IMR-90 (cell line): Measurements from ENCODE around the gene EIF2S2. TPM values are rescaled to one million over a fixed set of nuclear protein-coding genes. Genes with fewer than 3 reads are reported as not detected.

ENCODE experiments used
- ATAC-seq: fragments of 200-7000 bp; cut with Tn5 transposase; 2 replicates; pipeline ENCODE4 v1.9.1; 2020; ENCODE audit warnings: low read depth, mild to moderate bottlenecking, moderate library complexity
- BruUV-seq: library from RNA; stranded (reverse); fragments of 400-500 nt; replicated peaks from 2 replicates; lab custom pipeline; 2021; lab: Mats Ljungman, UMichigan
- CTCF ChIA-PET: fragments of 300-600 bp; formaldehyde crosslinking; extraction: SDS; loops from one replicate; lab custom pipeline; 2021; ENCODE audit warnings: antibody characterized with exemption; lab: Yijun Ruan, JAX
- POLR2A ChIA-PET: fragments of 300-600 bp; sonication (Branson Sonifier 250); formaldehyde crosslinking; loops from one replicate; lab custom pipeline; 2022; ENCODE audit warnings: antibody characterized with exemption; ENCODE audit not compliant: unreplicated experiment; lab: Charles Lee
- DNase-seq: peaks from one replicate; pipeline ENCODE4 v3.0.0; 2013
- H2AFZ ChIP-seq: replicated peaks from 2 replicates; pipeline ENCODE3; 2013; ENCODE audit warnings: low read length, mild to moderate bottlenecking; ENCODE audit not compliant: poor library complexity
- H2AK5ac ChIP-seq: 2 replicates; pipeline ENCODE4 v1.6.1; 2013; ENCODE audit warnings: low read depth, low read length, inconsistent platforms
- H2AK9ac ChIP-seq: replicated peaks from 2 replicates; pipeline ENCODE3; 2013; ENCODE audit warnings: mild to moderate bottlenecking, low read depth, low read length, moderate library complexity; ENCODE audit not compliant: poor library complexity
- H2BK120ac ChIP-seq: 2 replicates; pipeline ENCODE4 v1.6.1; 2013; ENCODE audit warnings: low read depth, low read length, inconsistent platforms
- H2BK15ac ChIP-seq: 3 replicates; pipeline ENCODE4 v1.6.1; 2013; ENCODE audit warnings: low read depth, low read length, inconsistent platforms
- H2BK20ac ChIP-seq: 2 replicates; pipeline ENCODE4 v1.6.1; 2013; ENCODE audit warnings: low read depth, mild to moderate bottlenecking, inconsistent platforms, low read length, moderate library complexity
- H2BK5ac ChIP-seq: 2 replicates; pipeline ENCODE4 v1.6.1; 2013; ENCODE audit warnings: mild to moderate bottlenecking, low read depth, low read length, inconsistent platforms; ENCODE audit not compliant: poor library complexity, severe bottlenecking
- H3K14ac ChIP-seq: replicated peaks from 2 replicates; pipeline ENCODE4 v1.6.1; 2013; ENCODE audit warnings: low read depth, low read length, inconsistent platforms
- H3K18ac ChIP-seq: 2 replicates; pipeline ENCODE4 v1.6.1; 2013; ENCODE audit warnings: low read depth, low read length, control low read depth
- H3K23ac ChIP-seq: 2 replicates; pipeline ENCODE4 v1.6.1; 2013; ENCODE audit warnings: low read depth, low read length, inconsistent platforms
- H3K27ac ChIP-seq: 2 replicates; pipeline ENCODE4 v1.5.1; 2013; ENCODE audit warnings: mild to moderate bottlenecking, control low read depth, low read length; ENCODE audit not compliant: insufficient read depth
- H3K27me3 ChIP-seq: 2 replicates; pipeline ENCODE4 v1.6.1; 2013; ENCODE audit warnings: low read length; ENCODE audit not compliant: control insufficient read depth, insufficient read depth
- H3K36me3 ChIP-seq: 2 replicates; pipeline ENCODE4 v1.6.1; 2013; ENCODE audit warnings: low read length, mixed read lengths; ENCODE audit not compliant: control insufficient read depth, insufficient read depth
- H3K4ac ChIP-seq: 2 replicates; pipeline ENCODE4 v1.6.1; 2013; ENCODE audit warnings: low read depth, low read length, inconsistent platforms
- H3K4me1 ChIP-seq: 2 replicates; pipeline ENCODE4 v1.6.1; 2013; ENCODE audit warnings: low read length, mixed read lengths; ENCODE audit not compliant: control insufficient read depth, insufficient read depth
- H3K4me2 ChIP-seq: 2 replicates; pipeline ENCODE4 v1.6.1; 2013; ENCODE audit warnings: low read depth, mild to moderate bottlenecking, control low read depth, low read length, moderate library complexity
- H3K4me3 ChIP-seq: 2 replicates; pipeline ENCODE4 v1.5.1; 2013; ENCODE audit warnings: low read depth, mild to moderate bottlenecking, control low read depth, low read length, moderate library complexity; ENCODE audit not compliant: insufficient read depth
- H3K56ac ChIP-seq: 2 replicates; pipeline ENCODE4 v1.6.1; 2013; ENCODE audit warnings: low read length, inconsistent platforms; ENCODE audit not compliant: insufficient read depth; ENCODE audit errors: extremely low read depth
- H3K79me1 ChIP-seq, 2 experiments: 2 replicates each; pipeline ENCODE4 v1.6.1; 2013; ENCODE audit warnings: low read length in 2 of 2, inconsistent platforms in 1 of 2, low read depth in 1 of 2
- H3K9ac ChIP-seq: 2 replicates; pipeline ENCODE4 v1.6.1; 2013; ENCODE audit warnings: low read depth, low read length, control low read depth
- H3K9me1 ChIP-seq: 2 replicates; pipeline ENCODE4 v1.6.1; 2013; ENCODE audit warnings: low read length, inconsistent platforms; ENCODE audit not compliant: insufficient read depth
- H3K9me3 ChIP-seq: 2 replicates; pipeline ENCODE4 v1.6.1; 2013; ENCODE audit warnings: low read length; ENCODE audit not compliant: control insufficient read depth, insufficient read depth
- H4K20me1 ChIP-seq: 2 replicates; pipeline ENCODE4 v1.6.1; 2013; ENCODE audit warnings: low read length, inconsistent platforms; ENCODE audit not compliant: insufficient read depth
- H4K5ac ChIP-seq: 2 replicates; pipeline ENCODE4 v1.6.1; 2013; ENCODE audit warnings: mild to moderate bottlenecking, low read depth, low read length, control low read depth
- H4K8ac ChIP-seq, 2 experiments: 2 replicates each; pipeline ENCODE4 v1.6.1; 2013; ENCODE audit warnings: low read depth in 2 of 2, low read length in 2 of 2, control low read depth in 1 of 2, inconsistent platforms in 1 of 2
- H4K91ac ChIP-seq: 2 replicates; pipeline ENCODE4 v1.6.1; 2013; ENCODE audit warnings: low read depth, low read length, inconsistent platforms; ENCODE audit not compliant: insufficient read depth
- CHD1 ChIP-seq: IDR thresholded peaks from 2 replicates; pipeline ENCODE4 v1.6.1; 2012; ENCODE audit warnings: low read depth, low read length, improper control_type of control experiment
- POLR2A ChIP-seq: IDR thresholded peaks from 2 replicates; pipeline ENCODE4 v1.6.1; 2012; ENCODE audit warnings: mild to moderate bottlenecking, low read depth, low read length
- RFX5 ChIP-seq: IDR thresholded peaks from 2 replicates; pipeline ENCODE4 v1.8.0; 2012; ENCODE audit warnings: low read depth, mild to moderate bottlenecking, low read length, moderate library complexity
- SMC3 ChIP-seq: fragments of 150-350 bp; IDR thresholded peaks from 2 replicates; pipeline ENCODE4 v1.6.1; 2016; ENCODE audit warnings: low read depth, mild to moderate bottlenecking, antibody characterized with exemption, low read length, moderate library complexity
- USF2 ChIP-seq: fragments of 150-350 bp; IDR thresholded peaks from 2 replicates; pipeline ENCODE4 v1.6.1; 2017; ENCODE audit warnings: mild to moderate bottlenecking, antibody characterized with exemption, low read length, low read depth
- WGBS, 2 experiments: methylation state at CpG; one replicate each; pipeline versions ENCODE4 v1.1.5 to v1.1.7; 2013; ENCODE audit warnings: missing lambda C conversion rate in 2 of 2; ENCODE audit not compliant: insufficient read length in 1 of 2; ENCODE audit errors: extremely low coverage in 2 of 2; 5-methylcytosine and 5-hydroxymethylcytosine counted together
- dilution Hi-C: fragments of 300-500 bp; cut with HindIII; formaldehyde crosslinking; loops from one replicate; pipeline ENCODE4 v1.14.3; 2018; ENCODE audit warnings: low sequenced_read_pairs; ENCODE audit not compliant: unreplicated experiment
- in situ Hi-C: fragments of 300-500 bp; cut with MboI; formaldehyde crosslinking; loops from 3 replicates; pipeline ENCODE4 v1.14.3; 2019; ENCODE audit warnings: low sequenced_read_pairs, inconsistent platforms, mixed read lengths
- intact Hi-C: fragments of 100-400 bp; cut with micrococcal nuclease; formaldehyde crosslinking; loops from 2 replicates; pipeline ENCODE4 v1.10.0; 2022
- polyA plus RNA-seq, 3 experiments: library from polyadenylated mRNA; depleted of rRNA; stranded (reverse); fragments of >200 nt; gene quantifications; 2 replicates each; pipeline ENCODE4 v1.2.3, GENCODE V29; 2012; ENCODE audit warnings: low replicate concordance in 1 of 3
- total RNA-seq: library from RNA; depleted of rRNA; stranded (reverse); fragments of >200 nt; gene quantifications from 2 replicates; pipeline ENCODE4 v1.2.3, GENCODE V29; 2012

Gene EIF2S2
- total and polyA plus RNA-seq, 2 of the 4 experiments (the other 2 are of a cell fraction), result 61.7 to 66.9 TPM

GRCh38 chr20:34110025-34110744, 1.9 kb downstream of the EIF2S2 start (continued):
- no peak for TF ChIP-seq CHD1

- Histone ChIP-seq H4K91ac (no peak overlapping the region), H3K27ac (no peak overlapping the region), H3K4me3 (no peak overlapping the region), H2AK5ac (no peak overlapping the region), H3K36me3 (peaks cover 17% of the 10 kb centered on the region), H2BK20ac (no peak overlapping the region), H4K8ac (no peak overlapping the region), H4K20me1 (peaks cover 73% of the 10 kb centered on the region), H3K56ac (no peak overlapping the region), H3K14ac (no peak overlapping the region), H2AK9ac (no peak overlapping the region), H2BK5ac (no peak overlapping the region), H2BK15ac (no peak overlapping the region), H2AFZ (no peak overlapping the region), H3K4ac (no peak overlapping the region), H3K79me1 (peaks cover 5 to 58% of the 10 kb centered on the region in 2 experiments; a peak in 3 of 4 replicates), H3K4me2 (no peak overlapping the region; the same call in 1 of the 2 replicates), H3K9ac (no peak overlapping the region), H3K23ac (no peak overlapping the region; the same call in 1 of the 2 replicates), H3K18ac (no peak overlapping the region), H3K4me1 (peaks cover 7% of the 10 kb centered on the region), H3K27me3 (no peaks in the 10 kb centered on the region), H3K9me3 (no peaks in the 10 kb centered on the region), H2BK120ac (no peak overlapping the region), H4K5ac (no peak overlapping the region), H3K9me1 (peaks cover 18% of the 10 kb centered on the region)
- BruUV-seq, result no TSS peak
- ChIA-PET CTCF (interaction anchor here (0.6 kb wide), 1 partner anchor 126 kb away, joined by 4 read pairs; no protein-coding TSS in a partner anchor), POLR2A (no interaction called here)
- TF ChIP-seq RFX5 (no peak), SMC3 (no peak), POLR2A (0 out of 2 replicates have a peak, but pooled peaks have one; percentile 8), USF2 (no peak)
- no CpG with 5 or more reads among the region's 6 CpGs for WGBS, 2 experiments
- in situ Hi-C loops (no loop called here), intact Hi-C loops (no loop called here), dilution Hi-C loops (no loop called here)
- no peak for ATAC-seq
- DNase-seq, result no peak
Measured at GRCh38 chr20:34109442-34109841, 2.6 kb downstream of the EIF2S2 start.
